GM23338 (cell line): Measurements from ENCODE around the gene TSPOAP1. TPM values are rescaled to one million over a fixed set of nuclear protein-coding genes. Genes with fewer than 3 reads are reported as not detected.

Experiments used
- ATAC-seq: fragments of 200-7000 bp; cut with Tn5 transposase; 3 replicates; pipeline ENCODE4 v1.9.1; 2020
- DNase-seq: peaks from one replicate; pipeline ENCODE4 v3.0.0-alpha.2; 2015; ENCODE audit warnings: low spot score
- H2AFZ ChIP-seq: fragments of 200-600 bp; sonication (generic); 2 replicates; pipeline ENCODE4 v1.8.0; 2016; ENCODE audit warnings: antibody characterized with exemption, mild to moderate bottlenecking, moderate library complexity
- H3F3A ChIP-seq: fragments of 200-600 bp; sonication (generic); replicated peaks from 2 replicates; pipeline ENCODE4 v1.8.0; 2017; ENCODE audit warnings: antibody characterized with exemption, mixed run types, low read depth
- H3K27ac ChIP-seq: fragments of 200-600 bp; sonication (generic); 2 replicates; pipeline ENCODE4 v1.6.1; 2016; ENCODE audit warnings: low read depth
- H3K27me3 ChIP-seq: fragments of 200-600 bp; sonication (generic); 2 replicates; pipeline ENCODE4 v1.8.0; 2016; ENCODE audit warnings: mild to moderate bottlenecking, mixed run types, moderate library complexity; ENCODE audit not compliant: insufficient read depth
- H3K36me3 ChIP-seq: fragments of 200-600 bp; sonication (generic); 2 replicates; pipeline ENCODE4 v1.8.0; 2016; ENCODE audit warnings: mild to moderate bottlenecking; ENCODE audit not compliant: insufficient read depth
- H3K4me1 ChIP-seq: fragments of 200-600 bp; sonication (generic); 2 replicates; pipeline ENCODE4 v1.8.0; 2016; ENCODE audit warnings: mild to moderate bottlenecking, moderate library complexity; ENCODE audit not compliant: insufficient read depth
- H3K4me2 ChIP-seq: fragments of 200-600 bp; sonication (generic); 2 replicates; pipeline ENCODE4 v1.7.1; 2017; ENCODE audit warnings: mixed run types
- H3K4me3 ChIP-seq: fragments of 200-600 bp; sonication (generic); 2 replicates; pipeline ENCODE4 v1.6.1; 2016; ENCODE audit warnings: mixed run types
- H3K79me2 ChIP-seq: fragments of 200-600 bp; sonication (generic); replicated peaks from 2 replicates; pipeline ENCODE4 v1.8.0; 2017; ENCODE audit warnings: mild to moderate bottlenecking; ENCODE audit not compliant: insufficient read depth
- H3K9me2 ChIP-seq: fragments of 200-600 bp; sonication (generic); 2 replicates; pipeline ENCODE4 v1.8.0; 2017; ENCODE audit not compliant: insufficient read depth
- H4K20me1 ChIP-seq: fragments of 200-600 bp; sonication (generic); replicated peaks from 2 replicates; pipeline ENCODE4 v1.8.0; 2017; ENCODE audit warnings: mild to moderate bottlenecking; ENCODE audit not compliant: insufficient read depth
- H3K27ac Mint-ChIP-seq: 2 replicates; pipeline ENCODE4 v1.8.0; 2020; ENCODE audit warnings: inconsistent platforms, mild to moderate bottlenecking, moderate library complexity, mixed read lengths
- H3K27me3 Mint-ChIP-seq: 3 replicates; pipeline ENCODE4 v1.8.0; 2022; ENCODE audit warnings: low read depth, mild to moderate bottlenecking, moderate library complexity, mixed read lengths, inconsistent platforms; ENCODE audit not compliant: insufficient read depth, poor library complexity
- H3K36me3 Mint-ChIP-seq: 3 replicates; pipeline ENCODE4 v1.8.0; 2021; ENCODE audit warnings: low read depth, mild to moderate bottlenecking, inconsistent platforms, moderate library complexity, mixed read lengths
- H3K4me1 Mint-ChIP-seq: 3 replicates; pipeline ENCODE4 v1.8.0; 2020; ENCODE audit warnings: mild to moderate bottlenecking, inconsistent platforms, mixed read lengths
- H3K4me3 Mint-ChIP-seq: 3 replicates; pipeline ENCODE4 v1.8.0; 2021; ENCODE audit warnings: moderate library complexity, mild to moderate bottlenecking, inconsistent platforms, mixed read lengths
- H3K9me3 Mint-ChIP-seq: 3 replicates; pipeline ENCODE4 v1.8.0; 2020; ENCODE audit warnings: moderate library complexity, mild to moderate bottlenecking, inconsistent platforms, mixed read lengths
- CTCF ChIP-seq, 2 experiments: fragments of 200-600 bp in 1 of 2; sonication (generic) in 1 of 2; conservative IDR thresholded peaks; 2 replicates each; pipeline versions ENCODE4 v1.5.1 to v1.6.1; 2016 to 2017; ENCODE audit warnings: antibody characterized with exemption in 2 of 2, low read depth in 2 of 2, mild to moderate bottlenecking in 2 of 2, moderate library complexity in 1 of 2
- ETS1 ChIP-seq: IDR thresholded peaks from 2 replicates; pipeline ENCODE4 v1.6.1; 2016; ENCODE audit warnings: antibody characterized with exemption
- EZH2 ChIP-seq: fragments of 200-600 bp; sonication (generic); IDR thresholded peaks from one replicate; pipeline ENCODE4 v1.8.0; 2017; ENCODE audit warnings: antibody characterized with exemption, mild to moderate bottlenecking, low read depth; ENCODE audit not compliant: unreplicated experiment
- POLR2AphosphoS5 ChIP-seq: IDR thresholded peaks from 2 replicates; pipeline ENCODE4 v1.6.1; 2016; ENCODE audit warnings: antibody characterized with exemption, low read depth
- STAT1 ChIP-seq: IDR thresholded peaks from one replicate; pipeline ENCODE4 v1.6.1; 2016; ENCODE audit warnings: antibody characterized with exemption; ENCODE audit not compliant: unreplicated experiment
- ZNF462 ChIP-seq: fragments of 250-450 bp; sonication (Bioruptor Pico); IDR thresholded peaks from 2 replicates; pipeline ENCODE4 v1.5.0; 2020; ENCODE audit warnings: mild to moderate bottlenecking, moderate library complexity
- polyA plus RNA-seq: library from polyadenylated mRNA; unstranded; fragments of >200 nt; fragmentation: Nextera tagmentation; extraction: Ambion mirVana; gene quantifications from 2 replicates; pipeline ENCODE4 v1.2.1, GENCODE V29; 2016
- total RNA-seq: library from RNA; depleted of rRNA; stranded (reverse); fragments of >200 nt; shearing (Covaris generic); gene quantifications from 2 replicates; pipeline ENCODE4 v1.2.3, GENCODE V29; 2014

Gene TSPOAP1
- total and polyA plus RNA-seq, 2 experiments from 2014 or later = 7.3 to 11.8 TPM

- H3F3A ChIP-seq = 0 out of 2 replicates have a peak, but pooled peaks cover 3% of the 10 kb centered on the region
- no peak overlapping the region for H2AFZ ChIP-seq
- no peaks in the 10 kb centered on the region for H3K9me2 ChIP-seq
- no peaks in the 10 kb centered on the region for H3K9me3 Mint-ChIP-seq
- DNase-seq (no peak), ATAC-seq (no peak; the same call in 2 of the 3 replicates)
- no peaks in the 10 kb centered on the region for H3K79me2 ChIP-seq
- 0 out of 2 replicates have a peak, but pooled peaks cover 5% of the 10 kb centered on the region for H4K20me1 ChIP-seq
- H3K36me3 Mint-ChIP-seq = peaks cover 50% of the 10 kb centered on the region
- H3K27ac Mint-ChIP-seq = no peak overlapping the region
- peaks cover 15% of the 10 kb centered on the region for H3K36me3 ChIP-seq
- H3K4me2 ChIP-seq = no peak overlapping the region
- no peak overlapping the region for H3K27ac ChIP-seq
- peaks cover 5% of the 10 kb centered on the region; the same call in 2 of the 3 replicates for H3K4me1 Mint-ChIP-seq
- H3K27me3 ChIP-seq = no peaks in the 10 kb centered on the region
- H3K4me1 ChIP-seq = peaks cover 6% of the 10 kb centered on the region; the same call in 1 of the 2 replicates
- no peak overlapping the region for H3K4me3 ChIP-seq
- peaks cover 9% of the 10 kb centered on the region for H3K27me3 Mint-ChIP-seq
- no peak overlapping the region for H3K4me3 Mint-ChIP-seq
- no peak for TF ChIP-seq ETS1
- no peak for TF ChIP-seq CTCF (conservative IDR thresholded peaks at IDR 0.05; ENCODE audit: low read depth in 2 of 2)
- TF ChIP-seq POLR2AphosphoS5 = no peak
- no peak for TF ChIP-seq ZNF462 (CRISPR knock-in tag)
- no peak for TF ChIP-seq EZH2
- no peak for TF ChIP-seq STAT1
Observed at GRCh38 chr17:58344047-58344790, 15.6 kb upstream of the TSPOAP1 start.
